HG03521 (cell line): ENCODE results near the gene TMEM18.
"Not testable (repeated sequence)": the region's sequence is repeated elsewhere in the genome, so short reads cannot be mapped to it uniquely, and the experiment has no call there.

Experiments used
- ATAC-seq: cut with Tn5 transposase; IDR thresholded peaks from one replicate; pipeline ENCODE4 v1.9.1; 2021; ENCODE audit warnings: mild to moderate bottlenecking, moderate library complexity; ENCODE audit not compliant: unreplicated experiment

The TMEM18 gene

DNA sequence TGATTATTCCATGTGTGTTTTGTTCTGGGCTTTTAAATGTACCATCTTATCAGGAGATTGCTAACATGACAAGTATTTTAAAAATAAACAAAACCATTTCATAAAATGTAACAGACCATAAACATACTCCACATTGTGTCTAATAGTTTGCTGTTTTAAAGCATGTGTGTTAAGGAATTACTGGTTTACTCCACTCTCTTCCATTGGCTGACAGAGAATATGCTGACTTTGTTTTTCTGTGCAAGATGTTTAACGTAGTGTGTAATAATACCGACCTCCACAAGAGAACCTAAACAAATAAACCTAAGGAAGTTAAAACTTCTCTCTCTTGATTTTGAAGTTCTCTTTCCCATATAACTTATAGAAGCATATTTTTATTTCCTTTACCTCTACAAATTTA lies 17.0 kb upstream of the TMEM18 start:
- ATAC-seq, result no peak

DNA sequence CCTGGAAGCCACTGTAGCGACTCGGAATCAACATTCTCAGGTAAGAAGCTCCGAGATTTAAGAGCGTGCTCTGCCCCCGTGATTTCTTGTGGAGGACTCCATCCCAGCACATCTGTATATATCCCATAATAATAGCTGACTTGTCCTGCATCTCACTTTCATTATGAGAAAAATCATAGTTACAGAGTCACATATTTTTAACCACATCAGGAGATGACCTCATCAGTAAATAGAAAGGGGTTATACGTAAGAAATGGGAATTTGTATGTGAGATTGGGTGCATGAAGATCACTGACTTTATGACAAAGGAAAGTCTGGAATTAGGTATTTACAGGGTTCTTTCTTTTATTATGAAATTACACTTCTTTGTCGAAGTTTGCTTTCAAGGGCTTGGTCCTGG lies 16.4 kb upstream of the TMEM18 start:
- ATAC-seq, result no peak

DNA sequence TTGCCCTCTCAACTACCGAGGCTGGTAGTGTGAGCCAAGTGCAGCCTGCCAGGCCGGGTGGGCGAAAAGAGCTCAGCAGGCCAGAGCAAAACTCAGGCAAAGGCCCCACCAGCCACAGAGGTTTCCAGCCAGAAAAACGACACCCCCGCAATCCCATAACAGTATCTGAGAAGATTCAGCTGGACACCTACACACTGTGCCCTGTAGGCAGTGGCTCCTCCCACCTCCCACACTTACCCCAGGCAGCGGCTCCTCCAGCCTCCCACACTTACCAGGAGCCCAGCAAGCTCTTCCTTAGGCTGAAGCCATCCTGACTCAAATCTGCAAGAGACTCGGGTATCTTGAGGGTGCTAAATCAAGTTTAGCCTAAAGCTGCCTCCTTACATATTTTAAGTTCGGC lies 15.6 kb upstream of the TMEM18 start:
- no peak for ATAC-seq

DNA sequence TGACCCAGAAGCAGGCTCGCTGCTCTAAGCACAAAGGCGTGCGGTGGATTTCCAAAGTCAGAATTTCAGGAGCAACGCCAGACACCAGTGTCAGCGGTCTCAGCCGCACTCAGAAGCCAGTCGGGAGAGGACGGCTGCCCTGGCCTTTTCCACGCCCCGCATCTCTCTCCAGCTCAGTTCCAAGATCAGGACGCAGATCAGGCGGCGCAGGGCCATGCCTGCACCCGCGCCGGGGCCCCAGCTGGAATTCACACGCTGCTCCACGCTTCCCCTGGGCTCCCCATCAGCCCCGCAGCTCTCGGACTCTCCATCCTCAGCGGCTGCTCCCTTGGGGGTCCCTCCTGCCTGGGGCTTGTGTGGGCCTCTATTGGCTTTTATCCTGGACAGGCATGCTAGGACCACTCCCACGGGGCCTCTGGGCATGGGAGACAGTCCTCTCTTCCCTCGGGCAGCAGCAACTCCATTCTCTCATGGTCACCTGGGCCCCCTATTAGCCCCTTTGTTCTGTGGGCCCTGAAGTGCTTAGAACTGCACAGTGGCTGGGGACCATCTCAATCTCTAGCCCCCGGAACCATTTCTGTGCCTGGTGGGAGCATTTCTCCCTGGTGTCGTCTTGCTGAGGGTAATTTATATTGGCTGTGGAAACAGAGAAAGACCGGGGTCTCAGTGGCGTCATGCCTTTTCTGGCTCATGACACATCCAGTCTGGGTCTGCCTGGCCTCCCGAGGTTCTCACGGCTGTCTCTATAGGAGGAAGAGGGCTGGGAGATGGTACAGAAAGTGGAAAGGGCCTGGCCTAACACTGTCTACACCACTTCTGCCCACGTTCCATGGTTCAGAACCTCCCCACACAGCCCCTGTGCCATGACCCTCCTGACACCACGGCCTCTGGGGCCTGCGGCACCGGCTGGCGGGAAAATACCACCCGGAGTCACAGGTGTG lies 14.9 kb upstream of the TMEM18 start:
- ATAC-seq, result no peak

DNA sequence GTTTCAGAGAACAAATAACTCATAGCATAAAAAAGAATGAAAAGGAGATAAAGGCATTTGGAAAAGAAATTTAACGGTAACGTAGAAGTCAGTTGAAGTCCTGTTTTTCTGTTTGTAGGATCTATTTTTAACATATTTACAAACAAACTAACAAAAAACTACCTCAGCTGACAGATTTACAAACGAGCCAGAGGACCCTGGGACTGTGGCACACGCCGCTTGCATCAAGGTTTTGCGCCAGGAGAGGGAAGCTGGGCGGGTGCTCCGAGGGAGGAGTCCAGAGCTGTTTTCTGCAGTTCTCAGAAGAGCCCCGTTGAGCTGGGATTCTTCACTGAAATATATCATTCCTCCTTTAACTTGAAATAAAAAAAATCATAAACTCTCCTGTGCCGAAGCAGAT lies 13.6 kb upstream of the TMEM18 start:
- no peak for ATAC-seq

DNA sequence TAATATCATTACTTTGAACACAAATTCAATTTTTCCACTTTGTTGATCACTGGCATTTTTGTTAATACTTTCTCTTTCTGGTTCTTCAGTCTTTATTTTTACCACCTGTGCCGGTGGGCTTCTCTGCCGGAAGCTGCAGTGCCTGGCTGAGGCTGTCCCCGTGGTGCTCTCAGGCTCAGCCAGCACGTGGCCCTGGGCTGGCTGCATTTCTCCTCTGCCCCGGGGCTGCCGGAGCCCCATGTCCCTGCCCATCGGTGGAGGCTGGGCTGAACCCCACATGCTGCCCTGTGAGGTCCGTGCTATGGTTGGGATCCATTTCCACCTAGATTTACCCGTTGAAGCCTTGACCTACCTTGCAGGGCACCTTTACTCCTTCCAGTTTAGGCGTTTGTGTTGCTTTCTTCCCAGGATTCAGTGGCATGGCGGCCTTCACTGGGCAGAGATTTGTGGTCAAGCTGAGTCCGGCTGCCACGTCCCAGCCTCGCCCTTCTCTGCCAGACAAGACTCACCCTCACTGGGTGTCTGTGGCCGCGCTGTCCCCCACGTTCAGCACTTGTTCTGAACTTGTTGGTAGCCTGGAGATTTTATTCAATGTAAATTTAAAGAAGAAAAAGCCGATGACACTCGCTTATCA lies 12.8 kb upstream of the TMEM18 start:
- no peak for ATAC-seq

DNA sequence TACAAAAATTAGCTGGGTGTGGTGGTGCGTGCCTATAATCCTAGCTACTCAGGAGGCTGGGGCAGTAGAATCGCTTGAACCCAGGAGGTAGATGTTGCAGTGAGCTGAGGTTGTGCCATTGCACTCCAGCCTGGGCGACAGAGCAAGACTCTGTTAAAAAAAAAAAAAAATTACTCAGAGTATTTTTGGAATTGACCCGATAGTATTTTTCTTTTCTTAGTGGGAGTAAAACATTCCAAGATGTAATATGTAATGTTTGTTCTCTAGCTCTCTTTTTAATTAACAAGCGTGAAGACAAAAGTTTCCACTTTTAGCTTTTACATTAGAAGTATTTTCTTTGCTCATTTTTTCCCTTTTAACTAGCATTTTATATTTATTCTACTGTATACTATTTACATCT lies 12.0 kb upstream of the TMEM18 start:
- ATAC-seq, result no peak

DNA sequence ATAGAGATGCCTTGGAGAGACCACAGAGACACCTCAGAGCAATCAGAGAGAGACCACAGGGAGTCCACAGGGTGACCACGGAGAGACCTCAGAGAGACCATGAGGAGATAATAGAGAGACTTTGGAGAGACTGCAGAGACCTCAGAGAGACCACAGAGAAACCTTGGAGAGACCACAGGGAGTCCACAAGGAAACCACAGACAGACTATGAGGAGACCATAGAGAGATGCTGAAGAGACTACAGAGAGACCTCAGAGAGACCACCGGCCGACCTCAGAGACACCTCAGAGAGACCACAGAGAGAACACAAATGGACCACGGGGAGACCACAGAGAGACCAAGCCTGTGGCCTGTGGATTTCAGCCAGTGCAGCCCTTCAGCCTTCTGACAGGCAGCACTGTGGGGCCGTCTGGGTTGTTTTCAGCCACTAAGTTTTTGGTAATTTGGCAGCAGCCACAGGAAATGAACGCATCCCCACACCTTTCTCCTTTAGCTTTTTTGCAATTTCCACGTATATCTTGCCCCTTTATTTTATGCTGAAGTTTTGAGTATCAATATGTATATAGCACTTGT lies 11.4 kb upstream of the TMEM18 start:
- no peak for ATAC-seq

DNA sequence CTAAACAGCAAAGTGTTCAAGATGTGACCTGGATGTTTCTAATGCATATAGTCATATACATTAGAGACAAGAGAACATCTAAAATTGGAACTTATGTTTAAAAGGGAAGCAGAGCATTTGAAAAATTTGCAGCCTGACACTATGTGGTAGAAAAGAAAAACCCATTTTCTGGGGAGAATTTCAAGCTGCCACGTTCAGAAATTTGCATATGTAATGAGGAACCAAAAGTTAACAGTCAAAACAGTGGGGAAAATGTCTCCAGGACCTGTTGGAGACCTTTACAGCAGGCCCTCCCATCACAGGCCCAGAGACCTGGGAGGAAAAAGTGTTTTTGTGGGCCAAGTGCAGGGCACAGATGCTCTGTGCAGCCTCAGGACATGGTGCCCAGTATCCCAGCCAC lies 8.2 kb upstream of the TMEM18 start:
- no peak for ATAC-seq

DNA sequence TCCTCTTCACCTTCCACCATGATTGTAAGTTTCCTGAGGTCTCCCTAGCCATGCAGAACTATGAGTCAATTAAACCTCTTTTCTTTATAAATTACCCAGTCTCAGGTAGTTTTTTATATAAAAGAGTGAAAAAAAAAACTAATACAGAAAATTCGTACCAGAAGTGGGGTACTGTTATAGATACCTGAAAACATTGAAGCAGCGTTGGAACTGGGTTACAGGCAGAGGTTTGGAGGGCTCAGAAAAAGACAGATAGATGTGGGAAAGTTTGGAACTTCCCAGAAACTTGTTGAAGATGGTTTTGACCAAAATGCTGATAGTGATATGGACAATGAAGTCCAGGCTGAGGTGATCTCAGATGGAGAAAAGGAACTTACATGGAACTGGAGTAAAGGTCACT lies 7.7 kb upstream of the TMEM18 start:
- ATAC-seq, result not testable (repeated sequence)

DNA sequence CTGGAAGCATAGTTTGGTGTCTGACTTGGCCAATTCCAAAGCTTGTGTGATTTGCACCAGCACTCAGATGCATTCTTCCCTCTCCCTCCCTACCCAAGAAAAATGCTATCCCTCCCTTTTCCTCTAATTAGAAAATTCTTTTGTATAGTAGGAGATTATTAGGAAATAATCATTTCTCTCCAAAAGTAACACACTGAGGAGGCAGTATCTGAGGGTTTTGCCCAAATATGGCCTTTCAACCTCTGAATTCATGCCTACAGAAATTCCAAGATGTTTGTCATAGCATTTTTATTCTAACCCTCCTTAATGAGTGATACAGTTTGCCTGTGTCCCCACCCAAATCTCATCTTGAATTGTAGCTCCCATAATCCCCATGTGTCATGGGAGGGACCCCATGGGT lies 5.0 kb upstream of the TMEM18 start:
- no peak for ATAC-seq

DNA sequence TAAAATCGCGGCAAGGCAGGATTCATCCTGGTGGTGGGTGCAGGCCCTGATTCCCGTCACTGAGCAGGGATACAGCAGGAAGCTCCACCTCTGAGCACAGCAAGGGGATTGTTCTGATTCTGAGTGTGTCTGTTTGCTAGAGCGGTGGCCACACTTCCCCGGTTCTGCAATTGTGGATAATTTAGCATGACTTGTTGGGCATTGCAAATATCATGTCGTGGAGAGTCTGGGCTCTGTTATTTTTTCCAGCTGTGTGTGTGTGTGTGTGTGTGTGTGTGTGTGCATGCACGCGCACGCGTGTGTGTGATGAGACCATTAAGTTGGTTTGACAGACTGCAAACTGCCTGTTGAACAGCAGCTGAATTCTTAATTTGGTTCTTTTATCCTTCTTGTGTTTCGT lies 4.1 kb upstream of the TMEM18 start:
- ATAC-seq, result no peak

DNA sequence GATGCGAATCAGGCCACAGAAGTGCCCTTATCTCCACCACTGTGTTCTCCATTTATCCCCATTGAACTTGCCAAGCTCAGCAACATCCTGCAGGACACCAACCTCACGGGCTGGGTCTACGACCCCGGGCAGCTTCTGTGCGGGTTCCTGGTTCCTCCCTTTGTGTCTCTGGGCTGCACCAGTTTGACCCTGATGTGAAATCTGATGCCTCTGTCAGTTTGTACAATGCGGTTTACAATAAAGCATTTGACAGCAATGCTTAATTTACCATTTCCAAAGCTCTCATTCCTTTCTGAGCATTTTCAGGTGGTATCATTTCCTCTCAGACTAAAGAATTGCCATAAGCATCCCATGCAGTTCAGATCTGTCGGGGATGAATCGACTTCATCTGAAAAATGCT lies 3.3 kb upstream of the TMEM18 start:
- ATAC-seq, result no peak

DNA sequence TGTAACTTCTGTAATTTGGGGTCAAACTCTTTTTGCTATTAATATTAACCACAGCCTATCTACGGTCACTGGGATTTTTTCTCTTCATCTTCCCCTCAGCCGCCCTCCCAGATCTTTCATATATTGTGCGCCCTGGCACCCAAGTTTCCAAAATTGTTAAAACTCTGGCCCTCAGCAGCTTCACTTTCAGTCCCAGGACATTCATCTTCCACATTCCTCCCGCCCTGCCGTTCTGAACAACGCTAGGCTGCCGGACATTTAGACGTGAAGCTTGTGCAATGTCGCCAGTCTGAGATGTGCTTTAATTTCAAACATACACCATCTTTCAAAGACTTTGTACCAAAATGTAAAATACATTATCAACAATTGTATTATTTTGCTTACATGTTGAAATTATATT lies 1.8 kb upstream of the TMEM18 start:
- no peak for ATAC-seq

DNA sequence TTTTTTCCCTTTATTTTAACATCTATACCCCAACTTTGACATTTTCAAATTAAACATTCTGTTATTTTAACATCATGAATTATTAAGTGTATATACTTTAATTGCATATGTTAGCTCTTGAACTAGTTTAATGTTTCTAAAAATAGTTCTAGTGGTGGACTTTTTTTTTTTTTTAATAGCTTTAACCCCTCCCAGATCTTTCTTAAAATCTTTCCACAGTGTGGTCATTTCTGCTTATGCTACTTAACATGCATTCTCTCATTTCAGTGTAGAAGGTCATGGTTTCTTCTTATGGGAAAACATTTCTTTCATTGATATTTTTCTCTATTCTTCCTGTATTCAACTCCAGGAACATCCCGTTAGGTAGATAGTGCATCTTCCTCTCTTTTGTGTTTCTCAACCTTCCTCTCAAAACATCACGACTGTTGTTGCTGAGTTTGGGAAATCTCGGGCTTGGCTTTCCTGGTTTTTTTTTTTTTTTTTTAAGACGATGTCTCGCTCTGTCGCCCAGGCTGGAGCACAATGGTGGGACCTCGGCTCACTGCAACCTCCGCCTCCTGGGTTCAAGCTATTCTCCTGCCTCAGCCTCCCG lies 849 bp upstream of the TMEM18 start:
- no peak for ATAC-seq

DNA sequence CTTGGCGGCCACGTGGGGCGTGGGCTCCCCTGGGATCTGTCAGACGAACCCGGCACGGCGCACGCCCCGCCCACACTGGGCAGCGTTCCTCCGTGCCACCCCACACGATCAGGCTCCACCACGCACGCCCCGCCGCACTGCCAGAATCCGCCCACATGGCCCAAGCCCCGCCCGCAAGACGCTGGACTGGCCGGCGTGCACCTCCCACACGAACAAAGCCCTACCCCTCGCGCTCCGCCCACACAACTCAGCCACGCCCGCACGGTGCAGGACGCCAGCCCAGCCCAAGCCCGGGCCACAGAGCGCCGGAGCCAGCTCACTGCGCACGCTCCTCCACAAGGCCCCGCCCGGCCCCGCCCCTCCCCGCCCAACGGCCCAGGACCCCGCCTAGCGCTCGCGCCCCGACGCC lies 555 bp downstream of the TMEM18 start:
- ATAC-seq, result peak; percentile 87

DNA sequence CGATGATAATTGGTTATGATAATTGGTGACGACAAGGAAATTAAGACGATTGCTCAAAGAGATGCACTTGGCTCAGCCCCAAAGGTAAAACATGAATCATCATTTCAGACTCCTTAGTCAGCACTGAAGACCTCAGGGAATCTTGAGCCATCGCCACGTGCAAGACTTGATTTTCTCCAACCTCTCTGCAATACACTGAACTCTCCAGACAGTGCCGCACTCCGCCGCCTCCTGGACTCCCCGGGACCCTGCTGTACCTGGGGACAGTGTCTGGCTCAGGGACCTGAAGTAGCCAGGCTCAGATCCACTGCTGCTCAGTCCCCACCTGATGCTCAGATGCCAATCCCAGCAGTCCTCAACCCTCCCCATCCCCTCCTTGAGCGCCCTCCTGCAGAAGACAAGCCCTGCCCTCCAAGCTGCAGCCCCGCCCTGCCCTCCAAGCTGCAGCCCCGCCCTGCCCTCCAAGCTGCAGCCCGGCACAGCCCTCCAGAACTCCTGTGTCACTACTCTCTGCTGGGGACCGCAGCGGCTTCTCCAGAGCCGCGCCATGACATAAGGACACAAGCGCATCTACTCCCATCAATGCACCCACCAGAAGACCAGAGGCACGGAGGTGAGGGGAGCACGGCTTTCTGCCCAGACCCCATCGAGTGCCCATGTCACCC lies 1.1 kb downstream of the TMEM18 start:
- peak; percentile 23 for ATAC-seq

DNA sequence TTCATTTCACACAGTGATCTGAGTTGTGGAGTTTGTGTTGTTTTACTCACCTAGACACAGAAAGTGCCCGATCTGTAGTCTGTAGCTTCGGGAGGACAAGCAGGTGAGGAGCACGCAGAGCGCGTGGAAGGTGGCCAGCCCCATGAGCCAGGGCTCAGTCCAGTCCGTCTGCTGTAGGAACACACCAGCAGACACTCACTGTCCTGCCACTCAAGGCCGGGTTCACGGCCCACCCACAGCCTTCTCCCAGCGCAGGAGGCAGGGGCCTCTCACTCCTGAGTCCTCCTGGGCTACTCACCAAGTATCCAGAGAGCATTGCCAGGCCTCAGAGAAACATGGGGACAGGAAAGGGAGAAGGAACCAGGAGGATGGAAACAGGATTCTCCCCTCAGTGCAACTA lies 1.7 kb downstream of the TMEM18 start:
- ATAC-seq, result no peak

DNA sequence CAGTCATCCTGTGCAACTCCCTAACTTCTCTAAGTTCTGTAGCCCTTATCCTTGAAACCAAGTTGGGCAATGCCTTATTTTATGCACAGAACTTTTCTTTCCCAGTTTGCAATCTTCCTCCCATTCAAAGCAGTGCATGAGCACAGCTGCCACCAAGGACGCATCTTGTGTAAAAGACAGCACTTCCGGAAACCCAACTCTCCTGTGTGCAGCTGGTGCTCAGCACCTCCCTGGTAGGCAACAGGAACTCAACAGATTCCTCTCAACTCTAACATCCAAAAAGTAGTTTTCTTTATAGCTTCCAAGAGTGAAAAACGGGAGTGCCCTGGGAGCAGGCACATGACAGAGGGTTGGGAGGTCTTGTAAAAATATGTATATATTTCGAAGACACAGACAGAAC lies 2.2 kb downstream of the TMEM18 start:
- no peak for ATAC-seq

DNA sequence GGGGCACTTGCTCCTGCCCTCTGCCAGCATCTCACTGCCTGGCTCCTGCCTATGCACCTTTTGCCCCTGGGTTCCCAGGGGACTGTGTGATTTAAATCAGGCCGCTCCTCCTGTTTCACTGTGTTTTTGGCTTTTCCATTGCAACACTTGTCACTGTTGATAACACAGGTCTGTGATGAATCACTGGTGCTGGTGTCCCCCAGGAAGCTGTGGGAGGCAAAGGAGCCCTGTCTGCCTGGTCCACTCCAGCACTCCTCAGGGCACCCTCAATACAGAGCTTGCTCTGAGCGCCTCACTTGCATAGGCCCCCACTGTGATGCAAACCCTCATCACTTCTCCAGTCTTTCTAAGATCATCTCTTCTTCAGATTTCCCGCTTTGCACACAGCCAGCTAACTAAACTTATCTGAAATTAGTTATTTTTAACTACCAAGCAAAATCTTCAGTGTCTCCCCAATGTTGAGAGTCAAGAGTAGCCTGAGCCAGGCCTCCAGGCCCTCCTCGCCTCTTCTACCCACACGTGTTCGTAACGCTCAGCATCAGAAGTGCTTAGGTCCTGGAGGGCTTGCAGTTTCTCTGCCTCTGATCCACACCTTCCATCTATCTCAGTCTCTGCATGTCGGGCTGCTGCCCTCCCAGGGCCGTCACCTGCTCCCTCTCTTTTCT lies 2.8 kb downstream of the TMEM18 start:
- ATAC-seq, result no peak
